ENCODE data around the gene LRRC74B. TPM values are rescaled to one million over a fixed set of nuclear protein-coding genes. Genes with fewer than 3 reads are reported as not detected.
"Not testable (repeated sequence)": the region's sequence is repeated elsewhere in the genome, so short reads cannot be mapped to it uniquely, and the experiment has no call there.

The LRRC74B gene
- total RNA-seq, 1 donor from 2014 or later = 3.6 TPM

- H3K4me3 ChIP-seq = no peak overlapping the region
- DNase-seq = no peak
- H3K36me3 ChIP-seq = no peaks in the 10 kb centered on the region
- no peaks in the 10 kb centered on the region for H3K4me1 ChIP-seq
- H3K27ac ChIP-seq = no peak overlapping the region
- intact Hi-C loops (cut with DNase I) = no loop called here
- H3K27me3 ChIP-seq (ENCODE audit: low read depth) = peaks cover 3% of the 10 kb centered on the region
- no peak for ATAC-seq
- no peak for TF ChIP-seq CTCF (IDR thresholded peaks at IDR 0.05)
- no peaks in the 10 kb centered on the region for H3K9me3 ChIP-seq
These were observed 49.4 kb downstream of the LRRC74B start for GRCh38 chr22:21094911-21095772.

- no peak overlapping the region for H3K4me3 ChIP-seq
- ATAC-seq (no peak), DNase-seq (no peak)
- H3K27me3 ChIP-seq (ENCODE audit: low read depth) = peaks cover 7% of the 10 kb centered on the region
- no peak for TF ChIP-seq CTCF (IDR thresholded peaks at IDR 0.05)
- intact Hi-C loops (cut with DNase I) = no loop called here
- no peaks in the 10 kb centered on the region for H3K36me3 ChIP-seq
- no peaks in the 10 kb centered on the region for H3K9me3 ChIP-seq
- no peak overlapping the region for H3K27ac ChIP-seq
- no peaks in the 10 kb centered on the region for H3K4me1 ChIP-seq
These were observed 50.0 kb downstream of the LRRC74B start for GRCh38 chr22:21095773-21096107.

GRCh38 chr22:21096878-21097277, 51.1 kb downstream of the LRRC74B start:
- ATAC-seq; H3K27me3 ChIP-seq (ENCODE audit: low read depth); DNase-seq; H3K27ac ChIP-seq; intact Hi-C loops (cut with DNase I); H3K4me3 ChIP-seq; H3K4me1 ChIP-seq; H3K36me3 ChIP-seq; H3K9me3 ChIP-seq: not testable (repeated sequence)

- no peak for ATAC-seq
- intact Hi-C loops (cut with DNase I) = no loop called here
These were observed 52.4 kb downstream of the LRRC74B start for GRCh38 chr22:21098099-21098671.

GRCh38 chr22:21099578-21099977, 53.8 kb downstream of the LRRC74B start:
- no peaks in the 10 kb centered on the region for H3K36me3 ChIP-seq
- no peak for DNase-seq
- H3K4me3 ChIP-seq = no peak overlapping the region
- H3K4me1 ChIP-seq = peaks cover 5% of the 10 kb centered on the region
- TF ChIP-seq CTCF (IDR thresholded peaks at IDR 0.05) = no peak
- ATAC-seq = no peak
- peaks cover 11% of the 10 kb centered on the region for H3K27me3 ChIP-seq (ENCODE audit: low read depth)
- intact Hi-C loops (cut with DNase I) = no loop called here
- H3K27ac ChIP-seq = no peak overlapping the region
- no peaks in the 10 kb centered on the region for H3K9me3 ChIP-seq

More at GRCh38 chr22:21098099-21098671, 52.4 kb downstream of the LRRC74B start:
- DNase-seq = no peak
- H3K4me3 ChIP-seq = no peak overlapping the region
- no peaks in the 10 kb centered on the region for H3K36me3 ChIP-seq
- H3K4me1 ChIP-seq = peaks cover 5% of the 10 kb centered on the region
- peaks cover 11% of the 10 kb centered on the region for H3K27me3 ChIP-seq (ENCODE audit: low read depth)
- no peaks in the 10 kb centered on the region for H3K9me3 ChIP-seq
- H3K27ac ChIP-seq = no peak overlapping the region
- TF ChIP-seq CTCF (IDR thresholded peaks at IDR 0.05) = no peak

Measured in lower lobe of right lung (tissue), 2 donors.